GDM1 (cell line): ENCODE results near the gene TRPM3.

Experiments
- DNase-seq: peaks from one replicate; lab custom pipeline; 2025; lab: John Stamatoyannopoulos, UW

TRPM3 gene

DNA sequence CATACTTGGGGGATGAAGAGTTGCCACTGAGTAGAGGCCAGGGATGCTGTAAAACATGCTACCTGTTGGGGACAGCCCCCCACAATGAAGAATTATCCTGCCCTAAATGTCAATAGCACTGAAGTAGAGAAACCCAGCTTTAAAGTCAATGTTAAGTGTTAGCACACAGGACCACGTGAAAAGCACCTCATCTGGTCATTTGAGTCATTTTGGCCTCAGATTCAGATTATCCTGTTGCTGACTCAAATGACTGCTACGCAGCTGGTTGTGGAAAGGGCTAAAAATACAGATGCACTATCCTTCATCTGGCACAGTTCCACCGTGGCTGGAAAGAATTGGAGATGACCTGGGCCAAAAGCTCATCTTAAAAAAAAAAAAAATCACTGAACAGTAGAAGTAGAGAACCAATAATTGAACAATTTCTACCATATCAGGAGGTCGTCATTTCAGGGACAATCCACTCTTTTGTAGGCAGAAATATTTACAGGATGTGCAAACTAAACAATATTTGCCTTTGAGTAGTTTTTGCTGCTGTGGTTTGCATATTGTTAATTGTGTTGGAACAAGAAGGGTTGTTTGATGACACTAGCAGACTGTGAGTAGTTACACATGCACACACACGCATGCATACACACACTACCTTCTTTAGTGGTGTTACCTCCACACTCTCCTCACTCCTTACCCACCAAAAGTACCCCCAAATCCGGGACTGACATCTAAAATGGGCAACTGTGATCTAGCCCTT, 511.7 kb downstream of the TRPM3 start:
- DNase-seq = no peak

DNA sequence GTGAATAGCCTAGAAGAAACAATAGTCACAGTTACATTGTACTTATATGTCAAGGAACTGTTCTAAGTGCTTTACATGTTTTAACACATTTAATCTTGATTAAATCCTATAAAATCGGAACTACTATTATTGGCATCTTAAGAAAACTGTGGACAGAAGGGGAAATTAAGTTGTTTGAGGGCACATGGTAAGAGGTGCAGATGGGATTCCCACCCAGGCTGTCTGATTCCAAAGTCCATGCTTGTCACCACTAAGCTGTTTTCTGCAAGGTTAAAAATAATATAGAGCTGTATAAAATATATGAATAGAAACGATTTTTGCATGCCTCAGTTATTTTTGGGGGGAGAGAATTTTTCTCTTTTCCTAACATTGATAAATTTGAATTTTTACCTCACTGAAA, 512.4 kb downstream of the TRPM3 start:
- DNase-seq = no peak

DNA sequence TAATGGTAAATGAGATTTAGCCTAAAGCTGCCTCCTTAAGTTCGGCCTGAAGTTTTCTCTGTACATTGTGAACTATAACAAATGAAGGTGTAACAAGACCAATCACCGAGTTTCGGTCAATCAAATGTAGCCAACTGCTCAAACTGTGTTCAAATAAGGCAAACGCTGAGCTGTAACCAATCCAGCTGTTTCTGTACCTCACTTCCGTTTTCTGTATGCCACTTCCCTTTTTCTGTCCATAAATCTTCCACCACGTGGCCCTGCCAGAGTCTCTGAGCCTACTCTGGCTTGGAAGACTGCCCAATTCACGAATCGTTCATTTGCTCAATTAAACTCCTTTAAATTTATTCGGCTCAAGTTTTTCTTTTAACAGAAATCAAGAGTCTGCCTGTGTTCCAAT, 513.5 kb downstream of the TRPM3 start:
- DNase-seq = peak; percentile 83

DNA sequence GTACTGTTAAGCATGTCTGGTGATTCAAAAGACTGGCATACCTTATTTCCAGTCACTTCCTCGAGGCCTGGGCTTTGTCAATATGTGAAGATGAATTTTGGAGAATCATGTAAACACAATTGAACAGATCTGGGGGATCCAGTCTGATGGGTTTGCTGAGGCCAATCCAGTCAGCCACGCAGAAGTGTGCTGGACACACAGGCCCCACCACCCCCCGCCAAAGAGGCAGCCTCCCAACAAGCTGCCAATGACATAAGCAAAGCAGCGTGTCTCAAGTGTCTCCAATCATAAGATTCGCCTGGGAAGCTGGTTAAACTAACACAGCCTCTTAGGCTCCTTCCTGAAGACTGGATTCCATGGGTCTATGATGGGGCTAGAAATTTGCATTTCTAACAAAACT, 514.1 kb downstream of the TRPM3 start:
- DNase-seq = no peak

DNA sequence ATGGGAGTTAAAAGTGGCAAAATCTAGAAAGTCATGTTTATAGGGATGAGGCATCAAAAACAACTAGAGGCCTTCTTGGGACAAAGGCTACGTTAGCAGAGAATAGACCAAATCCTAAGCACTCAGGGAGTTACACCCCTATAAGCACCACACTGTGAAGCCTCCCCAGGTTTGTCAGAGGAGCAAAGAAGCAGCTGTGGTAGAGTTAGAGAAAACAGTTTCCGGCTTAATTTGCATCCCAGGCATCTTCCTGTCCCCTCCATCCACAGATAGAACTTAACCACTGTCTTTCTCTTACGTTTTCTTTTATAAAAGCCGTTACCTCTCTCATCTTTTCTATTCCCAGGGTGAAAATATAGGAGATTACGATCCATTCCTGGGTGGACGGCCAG, 518.4 kb downstream of the TRPM3 start:
- DNase-seq = no peak

DNA sequence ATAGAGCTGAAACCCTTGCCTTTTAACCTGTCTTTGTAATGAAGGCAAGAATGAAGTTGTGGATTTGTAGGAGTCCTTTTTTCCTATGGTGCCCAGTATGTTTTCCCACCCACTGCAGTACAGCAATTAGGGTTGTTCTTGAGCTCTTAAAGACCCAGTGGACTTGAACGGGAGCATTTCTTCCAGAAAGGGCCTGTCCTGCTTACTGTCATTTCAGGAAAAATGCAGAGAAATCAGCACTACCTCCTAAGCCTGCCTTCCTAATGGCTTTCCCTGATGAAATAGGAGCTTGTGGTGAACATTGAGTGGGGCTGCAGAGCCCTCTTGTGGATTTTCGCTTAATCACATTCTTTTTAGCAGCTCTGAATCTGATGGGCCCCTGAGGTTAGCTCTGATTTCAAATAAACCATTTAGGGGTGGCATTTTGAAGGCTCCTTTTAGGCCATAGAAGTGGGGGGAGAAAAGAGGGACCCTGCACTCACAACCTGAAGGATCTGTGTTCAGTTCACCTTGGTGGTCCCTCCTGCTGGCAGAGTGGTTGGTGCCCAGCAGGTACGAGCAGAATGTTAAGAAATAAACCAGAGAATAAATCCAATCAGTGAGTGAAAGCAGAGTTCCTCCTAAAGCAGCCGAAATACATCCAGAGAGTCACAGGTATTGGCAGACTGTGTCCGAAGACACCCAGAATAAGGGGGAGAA, 519.0 kb downstream of the TRPM3 start:
- peak; percentile 40 for DNase-seq

DNA sequence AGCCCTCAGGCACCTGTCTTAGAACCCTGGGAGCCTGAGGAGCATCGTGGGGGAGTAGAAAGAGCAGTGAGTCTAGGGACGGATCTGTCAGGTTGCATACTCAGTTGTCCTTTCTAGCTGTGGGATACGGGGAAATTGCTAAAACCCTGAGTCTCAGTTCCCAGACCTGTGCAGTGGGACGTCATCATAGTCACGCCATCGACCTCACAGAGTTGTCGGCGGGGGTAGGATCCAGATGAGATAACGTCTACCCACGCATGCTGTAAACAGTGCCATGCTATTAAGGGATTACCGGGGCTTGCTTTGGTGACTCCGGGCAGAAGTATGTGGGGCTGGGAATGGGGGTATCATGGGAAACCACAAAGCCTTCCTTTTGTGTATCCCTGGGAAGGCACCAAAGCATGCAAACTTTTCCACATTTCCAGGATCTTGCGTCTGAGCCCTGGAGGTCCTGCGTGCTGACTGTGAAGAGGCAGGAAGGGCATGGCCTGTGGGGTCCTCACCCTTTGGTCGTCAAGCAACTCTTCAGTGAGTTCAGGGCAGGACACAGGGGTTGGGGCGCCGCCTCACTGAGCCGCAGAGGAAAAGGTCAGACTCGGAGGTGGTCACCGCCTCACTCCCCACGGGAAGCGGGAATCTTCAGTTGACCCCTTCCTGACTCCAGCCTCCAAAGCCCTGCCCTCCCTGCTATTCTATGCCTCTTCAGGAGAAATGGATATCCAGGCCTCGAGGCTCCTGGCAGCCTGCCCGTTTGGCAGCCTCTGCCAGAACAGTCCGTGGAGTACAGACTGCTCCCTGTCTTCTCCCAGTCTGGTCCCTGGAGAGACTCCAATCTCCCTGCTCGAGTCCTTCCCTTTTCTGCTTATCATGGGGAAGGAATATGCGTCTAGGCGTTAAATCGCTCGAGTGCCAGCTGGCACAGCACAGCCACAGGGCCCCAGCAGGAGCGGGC, 520.1 kb downstream of the TRPM3 start:
- no peak for DNase-seq

DNA sequence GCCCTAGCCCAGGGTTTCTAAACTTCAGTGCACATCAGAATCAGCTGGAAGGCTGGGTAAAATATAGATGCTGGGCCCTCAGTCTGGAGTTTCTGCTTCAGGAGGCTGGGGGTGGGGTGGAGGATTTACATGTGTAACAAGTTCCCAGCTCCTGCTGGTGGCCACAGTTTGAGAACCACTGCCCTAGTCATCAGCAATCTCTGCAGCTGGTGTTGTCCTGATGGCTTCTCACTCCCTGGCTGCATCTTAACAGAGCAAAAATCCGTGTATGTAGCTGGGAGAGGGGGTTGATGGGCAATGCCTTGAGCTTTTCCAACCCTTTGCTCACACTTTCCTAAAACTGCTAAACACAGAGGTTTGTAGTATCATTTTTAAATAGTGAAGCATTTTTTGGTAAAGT, 520.9 kb downstream of the TRPM3 start:
- no peak for DNase-seq

DNA sequence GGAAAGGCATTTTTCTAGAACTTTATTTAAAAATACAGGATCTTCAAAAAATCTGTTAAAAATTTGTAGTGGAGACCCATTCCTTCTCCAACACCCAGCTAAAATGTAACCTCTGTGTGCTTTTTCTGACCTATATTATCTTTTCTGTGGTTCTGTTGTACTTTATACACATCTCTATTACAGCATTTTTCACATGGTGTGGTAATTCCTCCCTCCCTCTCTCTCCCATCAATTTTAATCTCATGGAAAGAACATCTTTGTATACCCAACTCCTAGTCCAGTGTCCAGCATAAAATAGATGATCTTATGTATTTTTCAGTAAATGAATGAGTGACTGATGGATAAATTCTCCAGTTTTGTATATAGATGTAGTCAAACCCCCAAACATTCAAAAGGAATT, 523.5 kb downstream of the TRPM3 start:
- DNase-seq = no peak

DNA sequence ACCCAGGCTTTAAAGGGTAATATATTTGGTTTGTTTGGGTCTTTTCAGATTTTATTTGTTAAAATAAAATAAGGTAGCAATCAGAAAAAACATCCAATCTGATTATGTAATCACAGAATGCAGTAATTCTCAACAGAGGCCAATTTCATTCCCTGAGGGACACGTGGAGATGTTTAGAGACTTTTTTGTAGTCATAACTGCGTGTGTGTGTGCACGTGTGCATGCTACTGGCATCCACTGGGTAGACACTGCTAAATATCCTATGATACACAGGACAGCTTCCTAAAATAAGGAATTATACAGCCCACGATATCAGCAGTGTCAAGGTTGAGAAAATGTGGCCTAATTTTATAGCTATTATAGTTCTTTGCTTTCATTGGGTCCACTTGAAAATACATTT, 526.2 kb downstream of the TRPM3 start:
- DNase-seq = no peak

DNA sequence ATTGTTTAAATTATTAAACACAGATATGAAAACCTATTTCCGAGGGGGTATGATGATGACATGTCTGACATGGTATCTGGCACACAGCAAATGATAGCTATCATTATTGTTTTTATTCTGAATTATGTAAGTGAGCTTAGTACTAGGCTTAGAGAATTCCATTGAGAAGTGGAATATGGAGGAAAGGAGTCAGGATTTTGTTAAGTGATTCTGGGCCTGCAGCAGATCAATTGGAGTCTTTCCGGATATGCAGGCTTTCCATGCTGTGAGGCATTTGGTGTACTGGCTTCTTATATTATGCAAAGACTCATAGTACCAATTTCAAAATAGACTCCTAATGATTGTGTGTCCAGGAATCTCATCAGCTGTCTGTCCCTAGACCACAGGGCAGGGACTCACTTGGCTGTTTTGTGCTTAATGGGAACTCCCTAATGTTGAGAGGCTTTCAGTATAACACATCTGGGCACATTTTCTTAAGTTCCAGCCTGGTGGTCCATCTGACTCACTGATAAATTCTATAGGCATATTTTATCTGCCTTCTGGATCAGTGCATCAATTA, 527.0 kb downstream of the TRPM3 start:
- no peak for DNase-seq

DNA sequence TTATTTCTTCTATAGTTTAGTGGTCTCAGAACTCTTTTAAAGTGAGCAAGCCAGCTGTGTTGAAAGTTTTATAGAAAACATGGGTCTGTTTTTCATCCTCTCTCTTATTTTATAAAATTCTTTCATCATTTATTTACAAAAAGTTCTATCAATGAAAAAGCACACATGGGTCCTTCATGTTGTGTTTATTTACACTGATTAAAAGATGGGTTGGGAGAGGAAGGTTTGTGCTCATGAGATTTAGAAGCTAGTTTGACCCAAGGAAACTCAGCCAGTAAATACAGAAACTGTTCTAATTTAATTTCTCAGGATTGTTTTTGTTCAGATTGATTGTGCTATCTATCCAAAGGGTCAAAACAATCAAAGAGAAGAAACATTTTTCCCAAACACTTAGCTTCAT, 528.2 kb downstream of the TRPM3 start:
- no peak for DNase-seq

DNA sequence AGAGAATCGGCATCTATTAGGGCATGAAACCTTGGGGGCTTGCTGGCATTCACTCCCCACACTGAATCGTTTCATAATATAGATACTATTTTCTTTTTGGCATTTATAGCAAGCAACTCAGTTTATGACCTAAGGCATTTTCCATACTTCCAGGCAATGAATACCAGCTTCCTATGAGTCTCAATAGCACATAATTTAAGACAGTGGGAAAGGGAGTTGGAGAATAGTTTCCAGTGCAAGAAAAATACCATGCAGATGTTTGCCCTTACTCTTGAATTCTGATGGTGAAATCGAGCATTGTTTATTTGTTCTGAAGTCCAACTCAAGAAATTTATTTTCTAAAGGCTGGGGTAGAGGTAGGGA, 531.1 kb downstream of the TRPM3 start:
- DNase-seq = no peak

DNA sequence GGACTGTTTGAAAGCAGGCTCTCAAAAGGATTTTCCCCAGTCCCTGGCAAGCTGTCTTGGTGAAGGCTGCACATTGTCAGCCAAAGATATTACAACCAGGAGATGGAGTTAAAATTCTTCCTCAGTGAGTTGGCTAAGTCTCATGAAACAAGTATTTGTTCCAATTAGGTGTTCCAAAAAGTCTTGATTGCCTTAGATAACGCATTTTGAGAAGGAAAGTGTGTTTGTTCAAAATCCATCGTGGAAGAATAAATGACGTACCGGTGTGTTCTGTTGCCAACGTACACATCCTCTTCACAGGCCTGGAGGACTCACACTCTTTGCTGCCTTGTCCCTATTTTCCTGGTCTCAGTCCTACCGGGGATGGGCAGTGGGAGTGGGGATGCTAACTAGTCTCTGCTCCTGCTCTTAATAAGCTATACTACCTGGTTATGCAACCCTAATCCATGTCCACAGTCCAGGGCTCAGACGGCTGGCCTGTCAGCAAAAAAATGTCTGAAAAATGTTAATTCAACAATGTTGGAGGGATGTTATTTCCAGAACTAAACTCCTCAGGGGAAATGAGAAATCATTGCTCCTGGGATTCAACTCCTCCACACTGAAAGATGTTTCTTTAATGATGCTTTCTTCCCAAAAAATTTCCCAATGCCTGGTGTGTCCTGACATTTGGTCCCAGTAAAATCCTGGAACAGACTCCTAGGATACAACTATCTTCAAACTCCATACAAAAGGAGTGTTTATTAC, 531.7 kb downstream of the TRPM3 start:
- no peak for DNase-seq

DNA sequence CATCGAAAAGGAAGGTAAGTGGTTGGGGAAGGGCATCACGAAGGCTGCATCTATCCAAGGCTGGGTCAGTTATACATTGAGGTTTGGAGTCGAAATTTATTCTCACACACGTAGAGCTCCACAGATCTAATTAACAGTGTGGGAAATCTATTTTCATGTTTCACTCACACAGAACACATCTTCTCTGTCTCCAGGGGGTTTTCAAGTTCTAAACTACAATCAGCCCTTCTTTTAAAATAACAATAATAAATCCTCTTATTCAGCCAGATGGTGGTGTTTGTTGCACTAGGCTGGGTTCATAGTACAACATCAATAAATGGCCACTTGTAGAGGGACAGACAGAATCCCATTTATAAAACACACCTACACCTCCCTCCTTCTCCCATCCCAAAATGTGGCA, 532.4 kb downstream of the TRPM3 start:
- DNase-seq = no peak

DNA sequence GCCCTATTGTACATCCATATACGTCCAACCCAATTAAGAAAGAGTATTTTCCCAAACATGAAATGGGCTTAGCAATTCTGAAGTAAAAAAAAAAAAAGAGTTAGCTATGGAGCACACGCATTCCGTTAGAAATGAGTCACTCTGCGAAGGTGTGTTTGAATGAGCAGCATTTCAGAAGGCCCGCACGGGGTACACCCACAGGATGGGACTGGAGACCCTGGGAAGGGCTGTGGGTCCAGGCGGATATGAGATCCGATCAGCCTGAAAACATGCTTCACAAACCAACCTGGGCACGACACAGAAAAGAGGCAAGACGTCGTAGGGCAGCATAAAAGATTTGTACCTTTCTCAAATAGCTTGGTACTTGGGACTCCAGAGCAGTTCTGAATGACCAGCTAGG, 533.0 kb downstream of the TRPM3 start:
- DNase-seq = no peak

DNA sequence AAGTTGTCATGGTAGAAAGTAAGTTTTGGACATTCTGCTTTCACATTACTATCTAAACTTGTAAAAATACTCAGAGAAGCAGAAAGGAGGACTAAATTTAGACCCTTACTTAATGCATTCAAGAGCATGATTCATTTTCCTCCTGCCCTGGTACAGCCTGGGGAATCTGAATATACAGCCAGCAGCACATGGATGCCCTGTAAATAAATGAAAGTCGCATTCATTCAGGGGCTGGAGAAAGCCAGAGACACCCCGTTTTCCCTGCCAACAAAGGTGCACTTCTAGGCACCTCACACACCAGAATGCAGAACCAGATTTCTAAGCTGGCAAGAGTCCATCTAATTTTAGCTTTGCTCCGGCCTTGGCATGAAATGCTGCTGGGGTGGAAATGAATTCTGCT, 534.2 kb downstream of the TRPM3 start:
- DNase-seq = no peak

DNA sequence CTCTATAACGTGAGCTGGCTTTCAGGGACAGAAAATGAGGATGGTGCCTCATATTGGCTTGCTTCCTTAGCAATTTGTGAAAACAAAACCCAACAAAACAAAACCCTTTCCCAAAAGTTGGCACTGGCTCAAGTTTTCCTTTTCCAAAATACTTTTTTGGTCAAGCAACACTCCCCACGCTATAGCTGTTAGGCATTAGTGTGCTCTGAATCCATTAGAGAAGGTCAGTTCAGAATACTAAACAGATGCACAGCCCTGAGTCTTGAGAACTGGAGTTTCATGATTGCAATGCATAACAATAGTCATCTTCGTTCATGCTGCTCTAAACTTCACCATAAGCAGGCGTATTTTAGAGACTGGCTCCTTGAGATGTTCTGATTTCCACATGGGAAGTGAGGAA, 534.9 kb downstream of the TRPM3 start:
- DNase-seq = no peak

DNA sequence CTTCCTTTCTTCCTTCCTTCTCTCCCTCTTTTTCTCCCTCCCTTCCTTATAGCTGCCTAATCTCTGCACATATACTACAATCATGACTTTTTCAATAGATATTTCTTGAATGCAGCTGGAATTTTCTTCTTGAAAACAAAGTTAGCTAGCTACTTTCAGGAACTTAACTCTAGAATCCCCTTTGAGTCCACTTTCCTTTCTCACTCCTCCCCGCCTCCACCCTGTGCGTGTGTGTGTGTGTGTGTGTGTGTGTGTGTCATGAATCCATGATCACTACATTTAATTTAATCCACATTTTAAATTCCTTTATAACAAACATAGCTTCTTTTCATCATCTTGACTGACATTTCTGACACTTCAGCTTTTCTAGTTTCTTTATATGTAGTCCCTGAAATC, 539.5 kb downstream of the TRPM3 start:
- DNase-seq = no peak

DNA sequence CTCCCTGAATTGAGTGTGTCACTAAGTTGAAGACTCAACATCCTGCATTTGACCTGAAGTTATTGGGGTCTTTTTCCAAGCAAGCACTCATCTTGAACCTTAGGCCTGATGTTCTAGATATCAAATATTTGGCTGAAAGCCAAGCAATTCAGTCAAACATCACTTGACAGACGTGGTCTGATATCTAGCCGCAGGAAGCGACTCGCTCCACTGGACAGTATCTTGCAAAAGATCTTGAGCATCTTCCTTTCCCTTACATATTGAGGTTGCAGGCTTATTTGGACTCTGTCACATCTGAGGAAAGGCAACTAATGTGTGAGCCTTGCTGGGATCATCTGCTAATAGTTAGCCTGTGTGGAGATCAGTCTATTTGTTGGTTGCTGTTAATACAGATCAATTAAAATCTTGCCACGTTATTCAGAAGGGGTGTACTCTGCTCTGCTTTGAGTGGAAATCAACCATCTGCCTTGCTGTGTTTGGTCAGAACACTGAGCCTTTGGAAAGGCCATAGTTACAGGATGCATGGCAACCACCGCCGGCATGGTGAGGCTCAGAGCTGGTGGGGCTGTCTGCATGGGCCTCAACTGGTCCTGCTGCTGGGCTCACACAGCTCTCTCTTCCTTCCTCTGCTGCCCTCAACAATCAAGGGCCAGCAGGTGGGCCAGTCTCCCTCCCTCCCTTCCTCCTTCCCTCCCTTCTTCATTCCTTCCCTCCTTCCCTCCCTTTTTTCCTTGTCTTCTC, 540.0 kb downstream of the TRPM3 start:
- DNase-seq = no peak

DNA sequence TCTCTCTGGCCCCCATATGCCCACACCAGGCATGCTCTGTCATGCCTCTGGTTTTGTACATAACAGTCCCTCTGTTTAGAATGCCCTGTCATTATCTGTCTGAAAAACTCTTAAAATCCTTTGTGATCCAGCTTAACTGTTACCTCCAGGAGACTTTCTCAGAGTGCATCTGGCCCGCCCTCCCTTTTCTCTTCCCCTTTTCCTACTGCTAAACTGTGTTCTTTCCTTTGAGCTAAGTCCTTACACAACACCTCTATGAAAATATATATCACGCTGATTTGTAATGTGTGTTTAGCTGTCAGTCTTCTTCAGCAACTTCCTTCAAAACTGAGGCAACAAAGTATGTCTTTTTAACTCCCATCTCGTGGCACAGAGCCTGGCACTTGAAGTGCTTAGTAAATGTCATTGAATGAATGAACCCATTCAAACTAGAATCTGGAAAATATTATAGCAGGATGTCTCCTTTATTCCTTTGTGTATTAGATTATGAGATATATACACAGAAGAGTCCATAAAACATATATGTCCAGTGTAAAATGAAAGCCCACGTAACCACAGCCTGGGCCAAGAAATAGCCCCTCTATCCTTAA, 540.7 kb downstream of the TRPM3 start:
- DNase-seq = no peak
